PC-3 (cell line): ENCODE data around the gene RNF146. TPM values are rescaled to one million over a fixed set of nuclear protein-coding genes. Genes with fewer than 3 reads are reported as not detected.

Source experiments
- ATAC-seq: fragments of 200-7000 bp; cut with Tn5 transposase; 2 replicates; pipeline ENCODE4 v1.9.1; 2020; ENCODE audit warnings: mild to moderate bottlenecking, moderate library complexity
- BruUV-seq: library from RNA; stranded (reverse); fragments of 400-500 nt; replicated peaks from 2 replicates; lab custom pipeline; 2021; lab: Mats Ljungman, UMichigan
- CTCF ChIA-PET: fragments of 300-600 bp; sonication (Branson Sonifier 250); formaldehyde crosslinking; loops from one replicate; lab custom pipeline; 2022; ENCODE audit warnings: antibody characterized with exemption; lab: Charles Lee
- POLR2A ChIA-PET: fragments of 300-600 bp; sonication (Branson Sonifier 250); formaldehyde crosslinking; loops from one replicate; lab custom pipeline; 2022; ENCODE audit warnings: antibody characterized with exemption; ENCODE audit not compliant: unreplicated experiment; lab: Charles Lee
- DNase-seq: peaks from one replicate; pipeline ENCODE4 v3.0.0-alpha.2; 2015
- H2AFZ ChIP-seq: fragments of 300-600 bp; sonication (generic); 2 replicates; pipeline ENCODE4 v1.6.0; 2016; ENCODE audit warnings: antibody characterized with exemption, low read length
- H3F3A ChIP-seq: fragments of 300-600 bp; sonication (generic); one replicate; pipeline ENCODE4 v1.6.0; 2017; ENCODE audit warnings: antibody characterized with exemption, low read length, control low read depth, mild to moderate bottlenecking; ENCODE audit not compliant: unreplicated experiment
- H3K27ac ChIP-seq: fragments of 300-600 bp; sonication (generic); 2 replicates; pipeline ENCODE4 v1.5.1; 2016; ENCODE audit warnings: mild to moderate bottlenecking, low read length
- H3K27me3 ChIP-seq: fragments of 300-600 bp; sonication (generic); 2 replicates; pipeline ENCODE4 v1.6.1; 2016; ENCODE audit warnings: low read length, mixed read lengths
- H3K36me3 ChIP-seq: fragments of 300-600 bp; sonication (generic); 2 replicates; pipeline ENCODE4 v1.6.1; 2016; ENCODE audit warnings: low read depth, mixed run types, low read length, mixed read lengths
- H3K4me1 ChIP-seq: fragments of 300-600 bp; sonication (generic); 2 replicates; pipeline ENCODE4 v1.5.1; 2016; ENCODE audit warnings: low read length; ENCODE audit not compliant: insufficient read depth
- H3K4me2 ChIP-seq: fragments of 300-600 bp; sonication (generic); 2 replicates; pipeline ENCODE4 v1.6.0; 2016; ENCODE audit warnings: low read length
- H3K4me3 ChIP-seq: fragments of 300-600 bp; sonication (generic); 2 replicates; pipeline ENCODE4 v1.5.1; 2016; ENCODE audit warnings: mild to moderate bottlenecking, low read length, mixed read lengths
- H3K79me2 ChIP-seq: fragments of 300-600 bp; sonication (generic); 2 replicates; pipeline ENCODE4 v1.6.1; 2017; ENCODE audit warnings: low read length, mixed read lengths
- H3K9ac ChIP-seq: fragments of 300-600 bp; sonication (generic); 2 replicates; pipeline ENCODE4 v1.6.0; 2016; ENCODE audit warnings: mild to moderate bottlenecking, low read length
- H3K9me2 ChIP-seq: fragments of 300-600 bp; sonication (generic); replicated peaks from 2 replicates; pipeline ENCODE4 v1.6.1; 2016; ENCODE audit warnings: mixed run types, low read length, mixed read lengths
- H3K9me3 ChIP-seq: fragments of 300-600 bp; sonication (generic); 2 replicates; pipeline ENCODE4 v1.6.1; 2016; ENCODE audit warnings: low read length, mixed read lengths
- H4K20me1 ChIP-seq: fragments of 300-600 bp; sonication (generic); 2 replicates; pipeline ENCODE4 v1.6.1; 2016; ENCODE audit warnings: low read length, mixed read lengths
- EZH2 ChIP-seq: fragments of 300-600 bp; sonication (generic); IDR thresholded peaks from one replicate; pipeline ENCODE4 v1.6.1; 2017; ENCODE audit warnings: antibody characterized with exemption, mild to moderate bottlenecking, low read length; ENCODE audit not compliant: unreplicated experiment
- EZH2phosphoT487 ChIP-seq: fragments of 300-600 bp; sonication (generic); IDR thresholded peaks from 2 replicates; pipeline ENCODE4 v1.6.1; 2018; ENCODE audit warnings: mild to moderate bottlenecking, antibody characterized with exemption, low read length, borderline replicate concordance
- intact Hi-C: fragments of 100-400 bp; cut with micrococcal nuclease; formaldehyde crosslinking; loops from 2 replicates; pipeline ENCODE4 v1.9.0; 2023
- total RNA-seq: library from RNA; depleted of rRNA; stranded (reverse); fragments of >200 nt; gene quantifications from 2 replicates; pipeline ENCODE4 v1.2.3, GENCODE V29; 2014
- TF ChIP-seq, protein P1 (sequence below): fragments of 300-600 bp; sonication (generic); conservative IDR thresholded peaks from 2 replicates; pipeline ENCODE4 v1.5.1; 2017; ENCODE audit warnings: antibody characterized with exemption, low read depth, mild to moderate bottlenecking, low read length

The RNF146 gene
- total RNA-seq, 1 experiment from 2014 or later = 11.6 TPM

DNA sequence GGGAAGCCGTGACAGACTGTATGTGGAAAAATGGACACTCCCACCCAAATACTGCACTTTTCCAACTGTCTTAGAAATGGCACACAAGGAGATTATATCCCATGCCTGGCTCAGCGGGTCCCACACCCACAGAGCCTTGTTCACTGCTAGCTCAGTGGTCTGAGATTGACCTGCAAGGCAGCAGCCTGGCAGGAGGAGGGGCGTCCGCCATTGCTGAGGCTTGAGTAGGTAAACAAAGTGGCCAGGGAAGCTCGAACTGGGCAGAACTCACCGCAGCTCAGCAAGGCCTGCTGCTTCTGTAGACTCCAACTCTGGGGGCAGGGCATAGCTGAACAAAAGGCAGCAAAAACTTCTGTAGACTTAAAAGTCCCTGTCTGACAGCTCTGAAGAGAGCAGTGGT is 11.4 kb upstream of the RNF146 start:
- Histone ChIP-seq H3K36me3 (no peaks in the 10 kb centered on the region), H3K9ac (no peak overlapping the region), H3K4me2 (no peak overlapping the region), H3F3A (no peaks in the 10 kb centered on the region), H3K4me3 (no peak overlapping the region), H3K27ac (no peak overlapping the region), H3K4me1 (no peaks in the 10 kb centered on the region), H4K20me1 (no peaks in the 10 kb centered on the region), H3K27me3 (no peaks in the 10 kb centered on the region), H3K79me2 (no peaks in the 10 kb centered on the region), H3K9me2 (no peaks in the 10 kb centered on the region), H2AFZ (no peak overlapping the region), H3K9me3 (no peaks in the 10 kb centered on the region)
- no peak for ATAC-seq
- DNase-seq = no peak
- POLR2A ChIA-PET = no interaction called here
- CTCF ChIA-PET = no interaction called here
- TF ChIP-seq EZH2phosphoT487 = no peak
- TF ChIP-seq, protein P1, sequence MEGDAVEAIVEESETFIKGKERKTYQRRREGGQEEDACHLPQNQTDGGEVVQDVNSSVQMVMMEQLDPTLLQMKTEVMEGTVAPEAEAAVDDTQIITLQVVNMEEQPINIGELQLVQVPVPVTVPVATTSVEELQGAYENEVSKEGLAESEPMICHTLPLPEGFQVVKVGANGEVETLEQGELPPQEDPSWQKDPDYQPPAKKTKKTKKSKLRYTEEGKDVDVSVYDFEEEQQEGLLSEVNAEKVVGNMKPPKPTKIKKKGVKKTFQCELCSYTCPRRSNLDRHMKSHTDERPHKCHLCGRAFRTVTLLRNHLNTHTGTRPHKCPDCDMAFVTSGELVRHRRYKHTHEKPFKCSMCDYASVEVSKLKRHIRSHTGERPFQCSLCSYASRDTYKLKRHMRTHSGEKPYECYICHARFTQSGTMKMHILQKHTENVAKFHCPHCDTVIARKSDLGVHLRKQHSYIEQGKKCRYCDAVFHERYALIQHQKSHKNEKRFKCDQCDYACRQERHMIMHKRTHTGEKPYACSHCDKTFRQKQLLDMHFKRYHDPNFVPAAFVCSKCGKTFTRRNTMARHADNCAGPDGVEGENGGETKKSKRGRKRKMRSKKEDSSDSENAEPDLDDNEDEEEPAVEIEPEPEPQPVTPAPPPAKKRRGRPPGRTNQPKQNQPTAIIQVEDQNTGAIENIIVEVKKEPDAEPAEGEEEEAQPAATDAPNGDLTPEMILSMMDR = no peak
- no peak for TF ChIP-seq EZH2
- intact Hi-C loops = no loop called here
- no TSS peak for BruUV-seq

DNA sequence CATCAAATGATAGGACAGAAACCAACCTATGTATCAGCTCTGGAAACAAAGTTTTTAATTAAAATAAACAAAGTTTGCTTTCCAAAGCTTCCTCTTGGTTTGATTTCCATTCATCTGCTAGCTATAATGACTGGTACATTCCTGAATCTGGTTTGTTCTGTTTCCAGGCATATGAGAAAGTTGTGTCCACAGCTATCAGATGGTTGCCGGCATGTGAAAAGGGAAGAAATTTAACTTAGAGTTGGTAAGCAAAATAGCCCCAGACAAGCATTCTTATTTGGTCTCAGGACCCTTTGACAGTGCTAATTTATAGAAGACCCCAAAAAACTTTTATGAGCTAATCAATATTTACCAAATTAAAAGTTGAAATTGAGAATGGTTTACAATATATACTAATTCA is 3.8 kb upstream of the RNF146 start:
- Histone ChIP-seq H3K9me2 (no peaks in the 10 kb centered on the region), H3K4me1 (no peaks in the 10 kb centered on the region), H4K20me1 (no peaks in the 10 kb centered on the region), H3K4me2 (no peak overlapping the region), H3F3A (no peaks in the 10 kb centered on the region), H3K27me3 (no peaks in the 10 kb centered on the region), H2AFZ (no peak overlapping the region), H3K9ac (no peak overlapping the region), H3K79me2 (peaks cover 11% of the 10 kb centered on the region), H3K9me3 (no peaks in the 10 kb centered on the region), H3K36me3 (no peaks in the 10 kb centered on the region), H3K27ac (no peak overlapping the region), H3K4me3 (no peak overlapping the region)
- intact Hi-C loops = no loop called here
- ChIA-PET CTCF (no interaction called here), POLR2A (no interaction called here)
- BruUV-seq = no TSS peak
- DNase-seq = no peak
- TF ChIP-seq EZH2phosphoT487 (no peak), EZH2 (no peak)
- TF ChIP-seq, protein P1 = no peak
- no peak for ATAC-seq

DNA sequence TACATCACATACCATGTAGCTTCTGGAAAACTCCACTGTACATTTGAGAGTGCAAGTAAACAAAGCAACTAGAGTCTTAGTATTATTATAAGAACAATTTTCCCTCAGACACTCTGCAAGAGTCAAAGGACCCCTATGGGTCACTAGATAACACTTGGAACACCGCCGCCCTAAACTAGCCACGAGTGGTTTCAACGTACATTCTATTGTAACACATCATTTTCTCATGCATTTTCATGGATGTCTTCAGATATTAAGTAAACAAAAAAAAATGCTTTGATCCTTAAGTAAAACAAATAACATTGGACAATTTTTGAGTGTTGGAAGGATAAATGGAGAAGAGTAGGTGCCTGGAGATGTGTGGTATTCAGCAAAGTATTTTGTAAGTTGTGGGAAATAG is 3.2 kb upstream of the RNF146 start:
- BruUV-seq = no TSS peak

More for the DNA sequence above, 3.2 kb upstream of the RNF146 start:
- Histone ChIP-seq H3K9me3 (no peaks in the 10 kb centered on the region), H3K27ac (no peak overlapping the region), H2AFZ (no peak overlapping the region), H3K4me3 (no peak overlapping the region), H3F3A (no peaks in the 10 kb centered on the region), H3K4me1 (no peaks in the 10 kb centered on the region), H3K9ac (no peak overlapping the region), H3K36me3 (no peaks in the 10 kb centered on the region), H3K4me2 (no peak overlapping the region), H3K9me2 (no peaks in the 10 kb centered on the region), H3K79me2 (peaks cover 16% of the 10 kb centered on the region), H4K20me1 (no peaks in the 10 kb centered on the region), H3K27me3 (no peaks in the 10 kb centered on the region)
- intact Hi-C loops = no loop called here
- ChIA-PET CTCF (no interaction called here), POLR2A (no interaction called here)
- TF ChIP-seq, protein P1 = no peak
- no peak for TF ChIP-seq EZH2
- no peak for DNase-seq
- ATAC-seq = no peak
